T-helper 22 cell (primary cell): ENCODE data around the gene TGFBR2.

Experiments
- DNase-seq: peaks from one replicate; pipeline ENCODE4 v3.0.0-alpha.2; 2020; ENCODE audit warnings: low read depth

The TGFBR2 gene

GRCh38 chr3:30692498-30693130 lies 86.2 kb downstream of the TGFBR2 start:
- DNase-seq = no peak

GRCh38 chr3:30693470-30694120 lies 87.2 kb downstream of the TGFBR2 start:
- DNase-seq = no peak

DNA sequence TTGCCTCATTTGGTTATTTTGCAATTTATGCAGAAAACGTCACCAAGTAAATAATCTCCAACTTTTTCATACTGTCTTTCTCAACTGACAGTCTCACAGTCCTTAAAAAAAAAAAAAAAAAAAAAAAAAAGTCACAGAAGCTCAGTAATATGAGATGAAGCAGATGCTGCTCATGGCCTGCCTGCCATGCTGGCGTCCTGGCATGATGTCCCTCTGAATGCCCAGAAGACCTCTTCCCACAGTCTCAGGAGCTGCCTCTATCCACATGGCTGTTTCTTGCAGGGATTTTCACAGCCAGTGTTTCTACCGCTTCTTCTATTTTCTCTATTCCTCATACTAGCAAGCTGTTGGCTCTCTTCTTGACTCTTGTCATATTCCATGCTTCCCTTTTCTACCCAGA lies 87.7 kb downstream of the TGFBR2 start:
- no peak for DNase-seq

DNA sequence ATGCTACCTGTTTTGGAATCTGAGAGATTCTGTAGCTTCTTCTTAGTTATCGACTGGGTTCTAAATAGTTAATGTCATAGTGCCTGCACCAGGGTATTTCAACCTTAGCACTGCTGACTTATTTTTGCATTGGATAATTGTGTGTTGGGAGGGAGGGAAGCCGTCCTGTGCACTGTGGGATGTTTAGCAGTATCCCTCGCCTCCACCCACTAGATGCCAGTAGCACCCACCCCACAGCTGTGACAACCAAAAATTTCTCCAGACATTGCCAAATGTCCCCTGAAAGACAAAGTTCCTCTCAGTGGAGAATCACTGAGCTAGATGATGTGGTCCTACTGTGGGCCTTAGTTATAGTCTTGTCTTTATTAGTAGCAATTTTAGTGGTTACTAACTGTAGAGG lies 88.3 kb downstream of the TGFBR2 start:
- no peak for DNase-seq

- DNase-seq = no peak
Measured at GRCh38 chr3:30695302-30696061, 89.1 kb downstream of the TGFBR2 start.

DNA sequence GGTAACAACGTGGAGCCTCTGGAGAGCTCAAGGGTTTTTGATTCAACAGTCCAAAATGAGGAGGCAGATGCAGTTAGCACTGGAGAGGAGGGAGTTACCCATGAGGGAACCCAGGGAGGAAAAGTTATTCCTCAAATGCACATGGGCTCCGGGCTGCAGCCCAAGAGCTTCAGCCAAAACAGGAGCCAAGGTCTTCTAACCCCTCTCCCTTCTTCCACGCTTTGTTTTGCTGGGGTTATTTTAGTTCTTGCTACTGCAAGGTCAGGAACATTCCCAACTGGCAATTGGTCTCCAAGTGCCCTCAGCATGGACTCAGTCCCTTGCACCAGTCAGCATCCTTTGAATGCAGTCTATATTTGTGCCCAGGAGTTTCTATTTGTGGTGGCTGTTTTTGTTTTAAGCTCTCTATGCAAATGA lies 90.0 kb downstream of the TGFBR2 start:
- no peak for DNase-seq

DNA sequence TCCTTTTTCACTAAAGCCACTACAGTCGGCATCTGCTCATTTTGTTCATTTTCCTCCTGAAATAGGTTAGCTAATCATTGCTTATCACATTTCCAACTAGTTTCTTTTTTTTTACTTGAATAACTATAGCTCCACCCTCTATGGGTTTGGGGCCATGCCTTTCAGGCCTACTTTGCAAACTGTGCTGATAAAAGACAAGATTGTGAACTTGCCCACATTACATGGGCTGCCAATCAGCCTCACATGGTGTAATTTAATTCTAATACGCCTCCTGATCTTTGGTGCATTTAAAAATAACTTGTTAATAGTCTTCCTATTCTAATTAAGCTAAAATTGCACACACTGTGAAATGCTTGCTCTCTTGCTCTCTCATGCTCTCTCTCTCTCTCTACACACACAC lies 90.5 kb downstream of the TGFBR2 start:
- DNase-seq = no peak

- no peak for DNase-seq
Measured at GRCh38 chr3:30698549-30698948, 92.1 kb downstream of the TGFBR2 start.

DNA sequence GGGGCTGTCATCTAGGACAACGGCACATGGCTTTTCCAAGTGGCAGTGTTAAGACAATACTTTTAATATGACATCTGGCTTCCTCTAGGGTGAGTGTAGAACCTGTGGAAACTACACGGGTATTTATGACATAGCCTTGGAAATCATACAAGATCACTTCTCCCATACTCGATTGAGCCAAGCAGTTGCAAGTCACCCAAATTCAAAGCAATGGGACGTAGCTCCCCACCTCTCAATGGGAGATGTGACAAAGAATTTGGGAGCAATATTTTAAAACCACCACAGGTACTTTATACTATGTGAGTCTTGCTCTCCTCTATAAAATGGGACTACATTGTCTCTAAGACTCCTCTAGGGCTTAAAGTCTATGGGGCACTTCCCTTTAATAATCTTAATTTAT lies 93.5 kb downstream of the TGFBR2 start:
- DNase-seq = no peak

- DNase-seq = no peak
Measured at GRCh38 chr3:30700702-30701321, 94.4 kb downstream of the TGFBR2 start.

DNA sequence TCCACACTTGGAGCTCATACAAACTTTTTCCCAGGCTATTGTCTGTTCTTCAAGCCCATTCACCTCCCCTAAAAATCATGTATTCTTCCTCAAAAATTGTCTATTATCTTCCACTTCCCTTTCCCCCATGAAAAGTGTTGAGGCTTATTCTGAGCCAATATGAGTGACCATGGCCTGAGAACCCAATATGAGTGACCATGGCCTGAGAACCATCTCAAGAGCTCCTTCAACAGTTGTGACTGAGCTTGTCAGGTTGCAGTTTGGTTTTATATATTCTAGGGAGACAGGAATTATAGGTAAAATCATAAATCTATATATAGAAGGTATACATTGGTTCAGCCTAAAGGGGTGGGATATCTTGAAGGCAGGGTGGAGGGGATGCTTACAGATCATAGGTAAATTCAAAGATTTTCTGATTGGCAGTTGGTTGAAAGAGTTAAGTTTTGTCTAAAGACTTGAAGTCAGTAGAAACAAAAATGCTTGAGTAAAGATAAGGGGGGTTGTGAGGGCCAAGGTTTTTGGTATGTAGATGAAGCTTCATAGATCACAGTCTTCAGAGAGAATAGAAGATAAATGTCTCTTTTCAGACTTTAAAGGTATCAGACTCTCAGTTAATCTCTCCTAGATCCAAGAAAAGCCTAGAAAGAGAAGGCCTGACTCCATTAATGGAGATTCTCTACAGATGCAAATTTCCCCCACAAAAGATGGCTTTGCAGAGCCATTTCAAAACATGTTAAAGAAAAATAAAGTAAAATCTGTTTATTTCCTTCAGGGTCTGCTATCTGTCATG lies 95.8 kb downstream of the TGFBR2 start:
- DNase-seq = no peak

GRCh38 chr3:30702828-30703397 lies 96.5 kb downstream of the TGFBR2 start:
- DNase-seq = no peak

DNA sequence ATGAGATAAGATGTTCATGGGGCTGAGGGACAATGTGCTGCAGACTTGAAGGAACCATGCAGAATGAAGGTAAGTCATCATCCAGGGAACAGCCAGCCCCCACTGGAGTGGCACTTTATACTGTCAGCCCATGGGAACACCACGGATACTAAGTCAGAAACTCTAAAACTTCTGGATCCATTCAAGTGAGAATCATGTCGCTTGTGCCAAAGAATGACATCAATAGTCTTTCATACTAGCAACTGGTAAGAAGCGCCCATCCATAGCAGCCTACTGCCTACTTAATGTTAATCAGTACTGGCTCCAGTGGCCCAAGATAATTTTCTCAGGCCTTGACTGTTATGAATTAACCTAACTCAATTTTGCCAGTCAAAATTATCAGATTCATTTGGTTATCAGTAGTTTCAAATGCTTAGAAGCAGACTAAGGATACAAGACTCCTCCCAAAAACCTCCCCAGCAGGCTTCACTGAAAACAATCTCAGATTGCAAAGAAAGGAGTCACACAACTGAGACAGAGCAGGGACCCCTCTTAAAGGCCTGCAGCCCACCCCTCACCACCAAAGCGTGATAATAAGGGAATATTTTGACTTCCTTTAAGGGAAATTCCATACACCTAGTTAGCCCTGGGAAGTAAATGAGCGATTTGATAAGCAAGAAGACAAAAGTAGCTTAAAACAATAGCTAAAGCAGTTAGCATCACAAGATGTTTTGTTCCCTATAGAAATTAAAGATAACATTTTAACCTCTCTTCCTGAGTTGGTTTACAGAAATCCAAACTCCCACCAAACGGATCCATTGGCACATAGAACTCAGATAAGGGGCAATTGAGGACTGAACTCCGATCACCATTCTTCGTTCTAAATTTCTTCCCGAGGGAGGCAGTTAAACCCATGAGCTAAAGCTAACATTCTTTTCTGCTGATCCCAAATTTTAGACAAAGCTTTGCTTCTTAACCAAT lies 98.8 kb downstream of the TGFBR2 start:
- DNase-seq = no peak

- DNase-seq = no peak
Measured at GRCh38 chr3:30707825-30708224, 101.4 kb downstream of the TGFBR2 start.

GRCh38 chr3:30708472-30708871 lies 102.1 kb downstream of the TGFBR2 start:
- no peak for DNase-seq

- no peak for DNase-seq
Measured at GRCh38 chr3:30710017-30710416, 103.6 kb downstream of the TGFBR2 start.

- no peak for DNase-seq
Measured at GRCh38 chr3:30711151-30711550, 104.8 kb downstream of the TGFBR2 start.

- DNase-seq = no peak
Measured at GRCh38 chr3:30711867-30712266, 105.5 kb downstream of the TGFBR2 start.

- no peak for DNase-seq
Measured at GRCh38 chr3:30712991-30713390, 106.6 kb downstream of the TGFBR2 start.

GRCh38 chr3:30713885-30714503 lies 107.6 kb downstream of the TGFBR2 start:
- DNase-seq = no peak
